Measurements from ENCODE around the gene C4A. TPM values are rescaled to one million over a fixed set of nuclear protein-coding genes. Genes with fewer than 3 reads are reported as not detected.
A peak's percentile ranks its signal among the peaks of the same experiment; 100 is the strongest.

Gene C4A
- total and polyA plus RNA-seq, 12 donors, result 30.1 to 367 (median 57.4) TPM

DNA sequence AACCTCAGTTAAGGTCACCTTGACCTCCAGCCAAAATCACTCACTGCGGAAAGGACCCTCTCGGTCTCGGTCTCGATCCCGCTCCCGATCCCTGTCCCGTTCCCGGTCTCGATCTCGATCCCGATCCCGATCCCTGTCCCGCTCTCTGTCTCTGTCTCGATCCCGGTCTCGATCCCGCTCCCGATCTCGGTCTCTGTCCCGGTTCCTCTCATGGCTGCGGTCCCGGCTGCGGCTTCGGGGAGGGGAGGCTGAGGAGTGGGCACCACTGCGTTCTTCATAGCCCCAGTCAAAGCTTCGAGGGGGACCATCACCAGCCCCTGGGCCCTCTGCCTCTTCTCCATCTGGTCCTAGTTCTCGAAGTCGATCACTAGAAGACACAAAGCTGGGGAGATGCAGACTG, 27.3 kb upstream of the C4A start:
- ATAC-seq (no peak), DNase-seq (no peak)
- TF ChIP-seq, protein P1, sequence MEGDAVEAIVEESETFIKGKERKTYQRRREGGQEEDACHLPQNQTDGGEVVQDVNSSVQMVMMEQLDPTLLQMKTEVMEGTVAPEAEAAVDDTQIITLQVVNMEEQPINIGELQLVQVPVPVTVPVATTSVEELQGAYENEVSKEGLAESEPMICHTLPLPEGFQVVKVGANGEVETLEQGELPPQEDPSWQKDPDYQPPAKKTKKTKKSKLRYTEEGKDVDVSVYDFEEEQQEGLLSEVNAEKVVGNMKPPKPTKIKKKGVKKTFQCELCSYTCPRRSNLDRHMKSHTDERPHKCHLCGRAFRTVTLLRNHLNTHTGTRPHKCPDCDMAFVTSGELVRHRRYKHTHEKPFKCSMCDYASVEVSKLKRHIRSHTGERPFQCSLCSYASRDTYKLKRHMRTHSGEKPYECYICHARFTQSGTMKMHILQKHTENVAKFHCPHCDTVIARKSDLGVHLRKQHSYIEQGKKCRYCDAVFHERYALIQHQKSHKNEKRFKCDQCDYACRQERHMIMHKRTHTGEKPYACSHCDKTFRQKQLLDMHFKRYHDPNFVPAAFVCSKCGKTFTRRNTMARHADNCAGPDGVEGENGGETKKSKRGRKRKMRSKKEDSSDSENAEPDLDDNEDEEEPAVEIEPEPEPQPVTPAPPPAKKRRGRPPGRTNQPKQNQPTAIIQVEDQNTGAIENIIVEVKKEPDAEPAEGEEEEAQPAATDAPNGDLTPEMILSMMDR (IDR thresholded peaks at IDR 0.05), result no peak
- Histone ChIP-seq H3K27ac (no peak overlapping the region), H3K27me3 (no peaks in the 10 kb centered on the region), H3K4me3 (no peak overlapping the region), H3K36me3 (peaks cover 0 to 72% (median 42%) of the 10 kb centered on the region in 9 donors), H3K9me3 (no peaks in the 10 kb centered on the region), H3K4me1 (peaks cover 6 to 18% (median 16%) of the 10 kb centered on the region in 9 donors)
- intact Hi-C loops (cut with DNase I), result loop anchor here in 8 of 10 donors (5.0 to 10.0 kb wide), 6 partner anchors 50 to 410 kb away; partner anchors contain the start of genes ZBTB12 (in 5 of the 8), LY6G5C (in 4 of the 8), ATP6V1G2 (in 3 of the 8) and DDX39B (in 3 of the 8)
- WGBS, 2 donors, result 96 to 97% methylated on average over 28 of the region's 28 CpGs

GRCh38 chr6:31956796-31957195, 25.1 kb upstream of the C4A start:
- DNase-seq (no peak), ATAC-seq (no peak)
- intact Hi-C loops (cut with DNase I), result loop anchor here in 9 of 10 donors (5.0 to 10.0 kb wide), 4 partner anchors 52 to 412 kb away; partner anchors contain the start of genes ZBTB12 (in 5 of the 9), ATP6V1G2 (in 3 of the 9), DDX39B (in 3 of the 9) and NFKBIL1 (in 3 of the 9)
- TF ChIP-seq, protein P1 (IDR thresholded peaks at IDR 0.05), result no peak
- no peak overlapping the region for H3K4me3 ChIP-seq
- peaks cover 6 to 27% (median 20%) of the 10 kb centered on the region in 9 donors for H3K4me1 ChIP-seq
- WGBS, 2 donors, result 60 to 94% methylated on average over 3 of the region's 3 CpGs
- H3K27me3 ChIP-seq, result no peaks in the 10 kb centered on the region
- no peaks in the 10 kb centered on the region for H3K9me3 ChIP-seq
- H3K36me3 ChIP-seq, result peaks cover 0 to 74% (median 53%) of the 10 kb centered on the region in 9 donors
- no peak overlapping the region for H3K27ac ChIP-seq

- peak overlapping the region; percentile 54 to 95 (median 90) for H3K27ac ChIP-seq
- peaks cover 6 to 27% (median 20%) of the 10 kb centered on the region in 9 donors for H3K4me1 ChIP-seq
- WGBS, 2 donors, result 9 to 10% methylated on average over 11 of the region's 11 CpGs
- DNase-seq (no peak), ATAC-seq (peak in 5 of 8 donors; percentile 2 to 43 (median 3))
- TF ChIP-seq, protein P1 (IDR thresholded peaks at IDR 0.05), result no peak
- peak overlapping the region; percentile 60 to 99 (median 90) for H3K4me3 ChIP-seq
- intact Hi-C loops (cut with DNase I), result loop anchor here in 9 of 10 donors (5.0 to 10.0 kb wide), 4 partner anchors 54 to 414 kb away; partner anchors contain the start of genes ZBTB12 (in 5 of the 9), ATP6V1G2 (in 3 of the 9), DDX39B (in 3 of the 9) and NFKBIL1 (in 3 of the 9)
- H3K27me3 ChIP-seq, result no peaks in the 10 kb centered on the region
- H3K9me3 ChIP-seq, result no peaks in the 10 kb centered on the region
- peaks cover 0 to 74% (median 59%) of the 10 kb centered on the region in 9 donors for H3K36me3 ChIP-seq
Observed at GRCh38 chr6:31958412-31958740, 23.5 kb upstream of the C4A start.

- peaks cover 0 to 74% (median 59%) of the 10 kb centered on the region in 9 donors for H3K36me3 ChIP-seq
- intact Hi-C loops (cut with DNase I), result loop anchor here in 9 of 10 donors (1.0 to 10.0 kb wide), 6 partner anchors 13 to 414 kb away; partner anchors contain the start of genes ZBTB12 (in 5 of the 9), ATP6V1G2 (in 3 of the 9), DDX39B (in 3 of the 9) and DXO (in 3 of the 9)
- TF ChIP-seq, protein P1 (IDR thresholded peaks at IDR 0.05), result no peak
Observed at GRCh38 chr6:31958741-31959739, 22.8 kb upstream of the C4A start, which contains the start of the genes NELFE and SKIC2. Gene NELFE (minus strand): TSS chr6:31958971. CDS start chr6:31958446, 525 bp downstream. Gene SKIC2 (plus strand): TSS chr6:31959175. CDS start chr6:31959193, 18 bp downstream.

More at GRCh38 chr6:31958741-31959739, 22.8 kb upstream of the C4A start, which contains the start of the genes NELFE and SKIC2:
- WGBS, 2 donors, result 0 to 1% methylated on average over 57 to 59 of the region's 59 CpGs
- ATAC-seq (peak; percentile 98 to 100 (median 100)), DNase-seq (peak; percentile 98)
- Histone ChIP-seq H3K4me1 (peaks cover 6 to 27% (median 20%) of the 10 kb centered on the region in 9 donors), H3K27me3 (no peaks in the 10 kb centered on the region), H3K4me3 (peak within 1 kb of the TSS; percentile 60 to 99 (median 90)), H3K27ac (peak within 1 kb of the TSS; percentile 54 to 95 (median 90)), H3K9me3 (no peaks in the 10 kb centered on the region)
